Ishikawa (cell line): Measurements from ENCODE around the gene TBL2.

Source experiments
- CREB1 ChIP-seq: IDR thresholded peaks from 2 replicates; pipeline ENCODE4 v1.6.1; 2012; ENCODE audit warnings: low read depth
- EGR1 ChIP-seq: IDR thresholded peaks from 2 replicates; pipeline ENCODE4 v1.6.1; 2012
- EP300 ChIP-seq: IDR thresholded peaks from 2 replicates; pipeline ENCODE4 v1.6.1; 2012; ENCODE audit warnings: borderline replicate concordance
- FOXM1 ChIP-seq: IDR thresholded peaks from 2 replicates; pipeline ENCODE4 v1.6.1; 2012; ENCODE audit warnings: low read depth, borderline replicate concordance
- ZBTB7A ChIP-seq: IDR thresholded peaks from 2 replicates; pipeline ENCODE4 v1.6.1; 2012; ENCODE audit warnings: low read depth
- TF ChIP-seq, protein P1 (sequence below): IDR thresholded peaks from 2 replicates; pipeline ENCODE4 v1.6.1; 2012
- TF ChIP-seq, protein P2 (sequence below): IDR thresholded peaks from 2 replicates; pipeline ENCODE4 v1.6.1; 2012; ENCODE audit warnings: low read depth, mild to moderate bottlenecking

DNA sequence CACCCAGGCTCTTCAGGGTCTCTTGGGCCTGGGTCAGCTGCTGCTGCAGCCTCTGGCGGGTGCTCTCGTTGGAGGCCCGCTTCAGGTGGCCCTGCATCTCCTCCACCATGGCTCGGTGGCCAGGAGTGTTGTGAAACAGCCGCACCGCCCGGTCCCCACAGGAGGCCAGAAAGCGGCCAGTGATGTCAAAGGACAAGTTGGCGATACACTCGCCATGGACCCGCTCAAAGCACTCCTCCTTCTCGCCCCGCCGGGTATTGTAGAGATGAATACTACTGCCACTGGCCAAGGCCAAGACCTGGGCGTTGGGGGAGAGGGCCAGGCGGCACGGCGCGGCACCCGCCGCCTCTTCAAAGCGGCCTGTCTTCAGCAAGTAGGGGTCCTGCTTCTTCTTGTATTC lies 7.9 kb downstream of the TBL2 start:
- no peak for TF ChIP-seq EGR1
- no peak for TF ChIP-seq ZBTB7A
- no peak for TF ChIP-seq FOXM1
- no peak for TF ChIP-seq EP300
- TF ChIP-seq CREB1 = no peak
- TF ChIP-seq, protein P1, sequence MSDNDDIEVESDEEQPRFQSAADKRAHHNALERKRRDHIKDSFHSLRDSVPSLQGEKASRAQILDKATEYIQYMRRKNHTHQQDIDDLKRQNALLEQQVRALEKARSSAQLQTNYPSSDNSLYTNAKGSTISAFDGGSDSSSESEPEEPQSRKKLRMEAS = no peak
- TF ChIP-seq, protein P2, sequence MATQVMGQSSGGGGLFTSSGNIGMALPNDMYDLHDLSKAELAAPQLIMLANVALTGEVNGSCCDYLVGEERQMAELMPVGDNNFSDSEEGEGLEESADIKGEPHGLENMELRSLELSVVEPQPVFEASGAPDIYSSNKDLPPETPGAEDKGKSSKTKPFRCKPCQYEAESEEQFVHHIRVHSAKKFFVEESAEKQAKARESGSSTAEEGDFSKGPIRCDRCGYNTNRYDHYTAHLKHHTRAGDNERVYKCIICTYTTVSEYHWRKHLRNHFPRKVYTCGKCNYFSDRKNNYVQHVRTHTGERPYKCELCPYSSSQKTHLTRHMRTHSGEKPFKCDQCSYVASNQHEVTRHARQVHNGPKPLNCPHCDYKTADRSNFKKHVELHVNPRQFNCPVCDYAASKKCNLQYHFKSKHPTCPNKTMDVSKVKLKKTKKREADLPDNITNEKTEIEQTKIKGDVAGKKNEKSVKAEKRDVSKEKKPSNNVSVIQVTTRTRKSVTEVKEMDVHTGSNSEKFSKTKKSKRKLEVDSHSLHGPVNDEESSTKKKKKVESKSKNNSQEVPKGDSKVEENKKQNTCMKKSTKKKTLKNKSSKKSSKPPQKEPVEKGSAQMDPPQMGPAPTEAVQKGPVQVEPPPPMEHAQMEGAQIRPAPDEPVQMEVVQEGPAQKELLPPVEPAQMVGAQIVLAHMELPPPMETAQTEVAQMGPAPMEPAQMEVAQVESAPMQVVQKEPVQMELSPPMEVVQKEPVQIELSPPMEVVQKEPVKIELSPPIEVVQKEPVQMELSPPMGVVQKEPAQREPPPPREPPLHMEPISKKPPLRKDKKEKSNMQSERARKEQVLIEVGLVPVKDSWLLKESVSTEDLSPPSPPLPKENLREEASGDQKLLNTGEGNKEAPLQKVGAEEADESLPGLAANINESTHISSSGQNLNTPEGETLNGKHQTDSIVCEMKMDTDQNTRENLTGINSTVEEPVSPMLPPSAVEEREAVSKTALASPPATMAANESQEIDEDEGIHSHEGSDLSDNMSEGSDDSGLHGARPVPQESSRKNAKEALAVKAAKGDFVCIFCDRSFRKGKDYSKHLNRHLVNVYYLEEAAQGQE = no peak
